Astrocyte of the hippocampus (primary cell): Measurements from ENCODE around the gene PRKCQ.
"Not testable (repeated sequence)": the region's sequence is repeated elsewhere in the genome, so short reads cannot be mapped to it uniquely, and the experiment has no call there.

ENCODE experiments used
- DNase-seq: peaks from one replicate; pipeline ENCODE4 v3.0.0; 2011; ENCODE audit warnings: low read depth, low spot score

PRKCQ gene

GRCh38 chr10:6385665-6386064 is 194.4 kb downstream of the PRKCQ start:
- peak; percentile 29 for DNase-seq

- DNase-seq: no peak
Observed at GRCh38 chr10:6384847-6385246, 195.2 kb downstream of the PRKCQ start.

- DNase-seq: no peak
Observed at GRCh38 chr10:6384031-6384430, 196.0 kb downstream of the PRKCQ start.

GRCh38 chr10:6383096-6383812 is 196.8 kb downstream of the PRKCQ start:
- DNase-seq: peak; percentile 72

DNA sequence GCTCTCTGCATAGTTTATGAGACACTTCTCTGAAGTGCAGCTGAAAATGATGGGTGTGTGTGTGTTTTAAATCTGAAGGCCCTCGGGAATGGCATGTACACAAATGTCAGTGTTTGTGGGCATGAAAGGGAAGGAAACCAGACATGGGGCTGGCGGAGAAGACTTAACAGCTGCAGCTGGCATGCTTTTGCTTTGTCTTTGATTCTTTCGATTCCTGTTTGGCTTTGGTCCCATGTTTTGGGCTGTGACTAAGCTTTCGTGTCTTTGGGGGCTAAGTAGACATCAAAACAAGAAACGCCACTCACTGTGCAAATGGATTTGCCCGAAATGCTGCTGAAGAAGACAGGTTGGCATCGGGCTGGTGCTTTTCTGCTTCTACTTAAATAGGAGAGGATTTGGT is 198.0 kb downstream of the PRKCQ start:
- DNase-seq: peak; percentile 79

DNA sequence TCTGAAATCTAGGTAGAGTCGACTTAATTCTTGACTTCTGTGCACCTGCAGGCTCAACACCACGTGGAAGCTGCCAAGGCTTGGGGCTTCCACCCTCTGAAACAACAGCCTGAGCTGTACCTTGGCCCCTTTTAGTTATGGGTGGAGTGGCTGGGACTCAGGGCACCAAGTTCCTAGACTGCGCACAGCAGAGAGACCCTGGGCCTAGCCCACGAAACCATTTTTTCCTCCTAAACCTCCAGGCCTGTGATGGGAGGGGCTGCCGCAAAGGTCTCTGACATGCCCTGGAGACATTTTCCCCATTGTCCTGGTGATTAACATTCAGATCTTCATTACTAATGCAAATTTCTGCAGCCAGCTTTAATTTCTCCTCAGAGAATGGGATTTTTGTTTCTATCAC is 199.6 kb downstream of the PRKCQ start:
- not testable (repeated sequence) for DNase-seq

DNA sequence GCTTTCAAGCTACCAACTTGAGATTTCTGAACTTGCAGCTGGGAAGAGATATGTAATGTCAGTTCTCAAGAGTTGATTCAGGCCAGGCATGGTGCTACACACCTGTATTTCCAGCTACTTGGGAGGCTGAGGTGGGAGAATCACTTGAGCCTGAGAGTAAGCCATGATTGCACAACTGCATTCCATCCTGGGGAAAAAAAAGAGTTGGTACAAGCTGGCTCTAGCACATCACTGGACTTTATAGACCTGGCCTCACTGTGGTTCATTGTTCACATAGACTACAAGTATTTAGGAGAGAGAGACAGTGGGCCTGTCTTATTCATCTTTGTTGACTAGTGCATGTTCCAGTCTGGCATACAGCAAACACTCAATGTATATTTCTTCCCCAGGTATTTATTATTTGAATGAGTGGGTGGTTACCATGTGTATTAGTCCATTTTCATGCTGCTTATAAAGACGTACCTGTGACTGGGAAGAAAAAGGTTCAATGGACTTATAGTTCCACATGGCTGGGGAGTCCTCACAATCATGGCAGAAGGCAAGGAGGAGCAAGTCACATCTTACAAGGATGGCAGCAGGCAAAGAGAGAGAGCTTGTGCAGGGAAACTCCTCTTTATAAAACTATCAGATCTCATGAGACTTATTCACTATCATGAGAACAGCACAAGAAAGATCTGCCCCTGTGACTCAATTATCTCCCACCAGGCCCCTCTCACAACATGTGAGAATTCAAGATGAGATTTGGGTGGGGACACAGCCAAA is 200.9 kb downstream of the PRKCQ start:
- no peak for DNase-seq
